SHP77 (cell line): ENCODE results near the gene CFAP100.
A peak's percentile ranks its signal among the peaks of the same experiment; 100 is the strongest.

Experiments used
- DNase-seq, 2 experiments: peaks; one replicate each; lab custom pipeline; 2025; lab: John Stamatoyannopoulos, UW

The CFAP100 gene

DNA sequence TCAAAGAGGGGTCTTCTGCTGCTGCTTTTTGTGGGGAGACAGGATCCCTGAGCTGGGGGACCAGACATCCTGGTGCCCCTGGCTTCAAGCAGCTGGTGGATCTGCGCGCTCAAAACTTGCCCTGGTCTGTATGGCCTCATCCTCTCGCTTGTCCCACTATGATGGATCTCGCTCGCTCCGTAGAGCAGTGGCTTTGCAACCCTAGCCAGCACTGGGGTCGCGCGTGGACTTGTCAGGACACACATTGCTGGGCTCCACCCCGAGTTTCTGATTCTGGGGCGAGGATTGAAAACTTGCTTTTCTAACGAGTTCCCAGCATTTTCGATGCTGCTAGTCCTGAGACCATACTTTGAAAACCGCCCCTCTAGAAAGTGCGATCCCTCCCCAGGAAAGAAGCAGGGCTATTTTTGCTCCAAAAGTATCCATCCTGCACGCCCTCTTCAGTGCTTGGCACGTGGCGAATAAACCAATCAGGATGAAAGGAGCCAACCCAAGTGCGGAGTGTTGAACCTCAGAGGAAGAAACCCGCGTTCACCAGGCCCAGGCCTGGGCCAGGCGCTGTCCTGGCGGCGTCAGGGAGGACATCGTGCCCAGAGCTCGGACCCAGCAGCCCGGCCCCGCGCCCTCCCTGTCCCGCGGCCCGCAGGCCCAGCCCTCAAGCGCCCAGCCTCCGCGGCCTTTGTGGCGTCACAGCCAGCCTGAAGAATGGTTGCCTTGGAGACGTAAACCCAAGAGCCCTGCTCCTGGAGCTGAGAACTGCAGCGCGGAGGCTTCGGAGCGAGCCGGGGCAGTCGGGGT lies at the start of gene CFAP100:
Gene CFAP100, plus strand, starts transcription at position 731 of the 798 bp plus-strand sequence. CDS start 1,092 bp downstream, outside the sequence.
- DNase-seq = no peak

DNA sequence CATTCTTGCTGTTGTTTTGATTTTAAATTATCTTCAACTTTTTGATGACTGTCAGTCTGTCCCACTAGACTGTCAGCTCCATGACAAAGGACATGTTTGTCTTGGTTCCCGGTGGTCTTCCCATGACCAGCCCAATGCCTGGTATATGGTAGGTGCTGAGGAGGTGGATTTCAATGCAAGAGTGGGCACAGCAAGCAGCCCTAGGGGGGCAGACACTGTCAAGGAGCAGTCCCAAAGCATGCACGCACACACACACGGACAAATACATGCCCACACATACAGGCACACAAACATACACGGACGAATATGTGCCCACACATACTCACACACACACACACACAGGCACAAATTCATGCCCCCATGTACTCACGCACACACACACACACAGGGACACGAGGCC lies 49.5 kb upstream of the CFAP100 start:
- DNase-seq = no peak

DNA sequence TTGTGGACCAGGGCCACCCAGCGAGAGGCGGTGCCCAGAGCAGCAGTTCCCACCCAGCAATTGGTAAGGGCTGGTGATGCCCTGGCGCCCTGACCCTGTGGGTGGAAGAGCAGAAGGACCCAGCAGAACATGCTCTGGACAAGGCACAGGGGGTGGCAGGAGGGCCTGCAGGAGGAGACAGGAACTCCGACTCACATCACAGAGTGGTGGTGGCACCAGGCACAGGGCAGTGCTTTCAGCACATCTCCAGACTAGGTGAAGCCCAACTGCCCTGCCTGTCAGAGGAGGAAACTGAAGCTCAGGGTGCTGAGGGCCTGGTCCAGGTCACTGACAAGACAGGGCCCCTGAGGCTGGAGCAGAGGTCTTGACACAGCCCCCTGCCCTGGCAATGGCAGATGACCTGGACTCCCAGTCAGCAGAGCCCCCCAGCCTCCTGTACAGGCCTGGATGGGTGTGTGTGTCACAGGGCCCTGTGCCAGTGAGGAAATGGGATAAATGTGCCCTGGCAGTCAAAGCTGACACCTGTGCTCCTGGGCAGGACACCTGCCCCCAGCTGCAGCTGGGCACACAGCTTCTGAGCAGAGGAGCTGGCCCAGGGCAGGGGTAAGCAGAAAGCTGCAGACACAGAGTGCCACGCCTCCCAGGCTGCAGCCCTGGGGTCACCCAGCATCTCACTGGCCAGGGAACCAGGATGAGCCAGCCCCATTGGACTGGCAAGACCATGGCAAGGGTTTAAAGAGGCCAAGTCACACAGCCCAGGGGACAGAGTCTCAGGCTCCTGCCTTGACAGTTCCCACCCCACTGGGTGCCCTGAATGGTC lies 48.9 kb upstream of the CFAP100 start:
- peak; percentile 4 to 16 for DNase-seq

DNA sequence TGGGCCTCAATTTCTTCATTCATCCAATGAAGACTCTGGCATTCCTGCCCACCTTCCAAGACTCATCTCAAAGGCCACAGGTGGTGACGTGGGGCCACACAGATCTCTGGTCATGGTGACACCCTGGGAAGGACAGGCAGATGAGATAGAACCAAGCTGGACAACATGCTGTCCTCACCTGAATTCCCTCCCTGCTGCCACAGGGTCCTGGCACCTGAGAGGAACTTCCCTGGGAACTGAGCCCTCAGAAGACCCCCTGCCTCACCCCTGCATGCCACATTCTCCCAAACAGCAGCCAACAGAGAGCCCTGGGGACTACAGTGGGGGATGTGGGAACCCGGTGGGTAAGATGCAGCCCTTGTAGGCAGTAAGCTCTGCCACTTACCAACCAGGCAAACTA lies 48.2 kb upstream of the CFAP100 start:
- DNase-seq = no peak

DNA sequence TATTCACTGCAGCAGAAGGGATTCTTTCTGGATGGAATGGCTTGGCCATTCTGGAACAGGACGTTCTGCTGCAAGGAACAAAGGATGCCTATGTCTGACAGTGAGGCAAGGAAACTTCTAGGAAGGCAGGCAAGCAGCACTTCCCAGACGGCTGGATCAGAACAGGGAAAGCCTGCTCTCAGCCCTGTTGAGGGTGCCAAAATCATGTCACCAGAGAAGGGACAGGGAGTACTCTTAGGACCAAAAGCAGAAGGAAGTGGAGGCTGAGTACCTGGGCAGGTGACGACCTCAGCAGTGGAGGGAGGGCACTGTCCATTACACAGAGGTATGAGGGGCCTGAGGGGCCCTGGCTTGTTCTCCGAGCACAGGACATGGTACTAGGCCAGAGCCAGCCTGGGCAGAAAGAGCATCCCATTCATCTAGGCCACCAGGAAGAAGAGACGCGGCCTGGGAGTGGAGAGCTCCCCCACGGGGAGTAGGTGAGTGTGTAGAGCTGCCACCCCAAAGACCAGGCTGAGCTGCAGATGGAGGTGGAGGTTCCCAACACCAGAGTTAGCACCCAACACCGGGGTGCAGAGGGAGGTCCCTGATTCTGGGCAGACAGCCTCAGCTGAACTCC lies 47.1 kb upstream of the CFAP100 start:
- DNase-seq = no peak

DNA sequence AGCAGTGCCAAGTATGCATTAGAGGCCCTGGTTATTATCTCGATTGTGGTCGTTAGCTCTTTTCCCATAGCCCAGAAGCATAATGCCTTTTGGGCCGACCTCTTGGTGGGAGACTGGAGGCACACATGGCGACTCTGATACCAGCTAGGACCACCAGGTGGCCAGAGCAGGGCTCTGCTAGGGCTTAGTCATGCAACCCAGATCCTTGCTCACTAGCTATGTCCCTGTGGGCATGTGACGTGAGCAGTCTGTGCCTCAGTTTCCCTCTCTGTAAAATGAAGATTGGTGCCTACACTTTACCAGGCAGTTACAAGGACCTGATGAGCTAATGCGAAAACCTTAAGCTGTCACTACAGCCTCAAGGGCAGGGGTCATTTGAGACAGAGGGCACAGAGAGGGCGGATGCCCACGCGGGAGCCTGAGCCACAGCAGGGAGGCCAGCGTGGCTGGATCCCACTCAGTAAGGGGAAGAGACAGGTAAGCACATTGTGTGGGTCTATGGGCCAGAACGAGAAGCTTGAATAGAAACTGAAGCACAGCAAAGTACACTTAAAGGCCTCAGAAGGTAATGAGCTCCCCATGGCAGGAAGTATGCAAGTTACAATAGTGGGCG lies 46.3 kb upstream of the CFAP100 start:
- no peak for DNase-seq

DNA sequence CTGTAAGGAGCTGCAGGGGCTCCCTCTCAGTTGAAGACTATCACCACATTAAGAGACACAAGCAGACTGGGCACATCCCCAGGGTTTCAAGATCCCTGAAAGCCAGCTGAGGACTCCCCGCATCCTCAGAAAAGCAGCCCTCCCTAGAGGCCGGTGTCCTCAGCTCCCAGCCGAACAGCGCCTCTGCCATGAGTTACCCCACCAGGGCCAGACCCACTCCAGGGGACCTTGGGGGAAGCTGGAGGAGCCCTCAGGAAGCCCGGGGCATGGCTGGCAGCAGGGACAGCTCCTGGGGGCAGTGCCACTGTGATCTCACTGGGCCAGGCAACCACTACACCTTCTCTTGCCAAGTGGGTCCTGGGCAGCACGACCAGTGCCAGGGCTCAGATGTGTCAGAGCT lies 45.6 kb upstream of the CFAP100 start:
- DNase-seq = no peak

DNA sequence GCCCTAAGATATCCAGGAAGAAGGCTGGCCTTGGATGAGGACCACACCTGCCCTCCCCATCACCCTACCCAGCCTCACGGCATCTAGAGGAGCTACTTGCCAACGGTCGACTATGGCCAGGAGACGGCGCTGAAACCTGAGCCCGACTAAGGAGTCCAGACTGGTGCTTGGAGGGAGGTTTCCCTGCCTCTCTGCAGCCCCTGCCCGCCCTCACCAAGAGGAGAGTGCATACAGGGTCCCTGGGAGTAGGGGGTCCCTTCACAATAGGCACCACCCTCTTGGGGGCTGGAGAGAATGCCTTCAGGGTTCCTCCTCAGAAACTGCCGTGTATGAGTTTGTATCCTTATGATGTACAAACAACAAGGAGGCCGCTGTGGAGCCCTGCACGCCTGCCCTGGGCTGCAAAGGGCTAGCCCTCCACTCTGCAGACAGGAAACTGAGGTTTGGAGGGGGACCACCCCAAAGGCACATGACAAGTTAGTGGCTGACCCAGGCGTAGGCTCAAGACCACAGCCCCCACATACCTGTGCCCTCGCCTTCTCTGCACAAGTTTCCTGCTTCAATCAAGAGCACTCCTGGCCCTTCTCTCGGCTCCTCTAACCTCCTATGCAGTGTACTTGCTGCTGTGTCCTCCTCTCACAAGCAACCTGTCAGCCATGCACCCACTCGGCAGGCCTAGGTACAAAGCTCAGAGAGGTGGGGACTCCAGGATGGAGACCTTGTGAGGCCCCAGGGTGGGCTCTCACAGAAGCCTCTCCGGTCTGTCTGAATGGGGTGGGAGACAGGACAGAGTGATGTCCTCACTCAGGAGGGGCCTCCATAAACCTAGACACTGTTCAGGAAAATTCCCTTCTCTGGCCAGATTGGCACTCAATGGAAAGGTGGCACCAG lies 44.9 kb upstream of the CFAP100 start:
- DNase-seq = no peak

DNA sequence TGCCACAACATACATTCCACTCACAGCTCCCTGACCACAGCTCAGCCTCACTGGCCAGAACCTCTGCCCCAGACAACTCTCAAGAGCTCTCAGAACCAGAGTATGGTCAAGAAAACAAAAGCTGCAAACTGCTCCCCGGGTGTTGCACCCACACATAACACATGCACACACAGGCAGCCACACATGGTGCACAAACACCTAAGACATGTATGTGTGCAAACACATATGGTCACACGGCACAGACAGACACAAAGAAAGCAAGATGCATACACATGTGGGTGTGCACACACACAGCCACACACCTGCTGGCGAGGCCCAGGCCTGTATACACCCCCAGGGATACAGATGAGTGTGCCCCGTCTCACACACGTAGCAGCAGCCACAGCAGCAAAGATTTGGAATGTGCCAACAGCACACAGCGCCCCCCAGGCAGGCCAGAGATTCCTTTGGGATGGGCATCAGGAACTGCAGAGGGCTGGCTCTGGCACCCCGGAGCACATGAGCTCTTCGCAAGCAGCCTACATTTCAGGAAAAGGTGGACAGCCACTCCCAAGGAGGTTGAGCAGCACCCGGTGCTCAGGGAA lies 44.1 kb upstream of the CFAP100 start:
- no peak for DNase-seq

DNA sequence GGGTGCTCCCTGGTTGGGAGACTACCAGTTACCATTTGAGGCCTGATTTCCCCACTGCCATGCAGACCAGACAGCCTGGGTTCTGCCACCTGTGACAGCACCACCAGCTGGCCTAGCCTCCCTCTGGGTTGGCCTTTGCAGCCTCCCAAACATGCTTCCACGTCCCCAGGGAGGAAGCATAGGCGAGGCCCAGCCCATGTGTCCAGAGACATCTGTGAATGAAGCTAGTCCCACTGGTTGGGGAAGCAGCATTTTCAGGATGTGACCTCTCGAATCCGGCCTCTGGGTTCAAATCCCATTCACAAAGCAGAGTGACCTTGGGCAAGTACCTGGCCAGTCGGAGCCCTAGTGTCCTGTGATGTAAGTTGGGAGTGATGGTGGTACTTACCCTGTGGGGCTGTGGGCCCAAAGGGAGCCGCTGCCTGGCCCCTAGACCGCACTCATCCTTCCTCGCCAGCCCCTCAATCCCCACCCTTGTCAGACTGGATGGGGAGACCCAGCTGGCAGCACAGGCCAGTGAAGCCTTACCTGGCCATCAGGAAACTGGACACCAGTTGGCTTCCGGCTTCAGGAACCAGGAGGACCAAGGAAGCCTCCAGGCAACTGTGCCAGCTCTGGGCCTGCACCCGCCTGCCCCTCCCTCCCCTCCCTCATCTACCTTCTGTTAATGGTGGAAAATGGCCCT lies 43.5 kb upstream of the CFAP100 start:
- no peak for DNase-seq

DNA sequence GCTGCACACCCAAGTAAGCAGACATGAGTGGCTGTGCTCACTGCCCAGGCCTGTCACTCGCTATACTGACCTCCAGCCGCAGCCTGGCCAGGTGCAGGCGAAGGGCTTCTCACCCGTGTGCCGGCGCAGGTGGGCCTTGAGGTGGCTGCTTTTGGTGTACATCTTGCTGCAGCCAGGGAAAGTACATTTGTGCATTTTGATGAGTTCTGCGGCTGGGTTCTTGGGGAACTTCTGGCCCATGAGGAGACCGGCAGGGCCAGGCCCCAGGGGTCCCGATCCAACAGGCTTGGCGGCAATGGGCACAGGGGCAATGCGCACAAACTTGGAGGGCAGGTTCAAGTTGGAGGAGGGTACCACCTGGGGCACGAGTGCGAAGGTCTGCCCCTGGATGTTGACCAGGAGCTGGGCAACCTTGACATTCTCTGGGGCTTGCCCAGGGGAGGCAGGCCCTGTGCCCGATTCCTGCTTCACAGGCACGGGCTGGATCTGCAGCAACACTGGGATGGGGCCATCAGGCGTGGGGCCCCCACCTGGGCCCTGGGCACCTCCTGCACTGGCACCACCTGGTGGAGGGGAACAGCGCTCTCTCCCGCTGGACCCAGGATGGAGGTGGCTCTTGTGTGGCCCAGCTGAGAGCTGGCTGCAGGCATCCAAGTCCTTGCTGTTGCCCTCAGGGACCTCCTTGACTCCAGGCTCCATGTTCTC lies 42.8 kb upstream of the CFAP100 start:
- DNase-seq = no peak

DNA sequence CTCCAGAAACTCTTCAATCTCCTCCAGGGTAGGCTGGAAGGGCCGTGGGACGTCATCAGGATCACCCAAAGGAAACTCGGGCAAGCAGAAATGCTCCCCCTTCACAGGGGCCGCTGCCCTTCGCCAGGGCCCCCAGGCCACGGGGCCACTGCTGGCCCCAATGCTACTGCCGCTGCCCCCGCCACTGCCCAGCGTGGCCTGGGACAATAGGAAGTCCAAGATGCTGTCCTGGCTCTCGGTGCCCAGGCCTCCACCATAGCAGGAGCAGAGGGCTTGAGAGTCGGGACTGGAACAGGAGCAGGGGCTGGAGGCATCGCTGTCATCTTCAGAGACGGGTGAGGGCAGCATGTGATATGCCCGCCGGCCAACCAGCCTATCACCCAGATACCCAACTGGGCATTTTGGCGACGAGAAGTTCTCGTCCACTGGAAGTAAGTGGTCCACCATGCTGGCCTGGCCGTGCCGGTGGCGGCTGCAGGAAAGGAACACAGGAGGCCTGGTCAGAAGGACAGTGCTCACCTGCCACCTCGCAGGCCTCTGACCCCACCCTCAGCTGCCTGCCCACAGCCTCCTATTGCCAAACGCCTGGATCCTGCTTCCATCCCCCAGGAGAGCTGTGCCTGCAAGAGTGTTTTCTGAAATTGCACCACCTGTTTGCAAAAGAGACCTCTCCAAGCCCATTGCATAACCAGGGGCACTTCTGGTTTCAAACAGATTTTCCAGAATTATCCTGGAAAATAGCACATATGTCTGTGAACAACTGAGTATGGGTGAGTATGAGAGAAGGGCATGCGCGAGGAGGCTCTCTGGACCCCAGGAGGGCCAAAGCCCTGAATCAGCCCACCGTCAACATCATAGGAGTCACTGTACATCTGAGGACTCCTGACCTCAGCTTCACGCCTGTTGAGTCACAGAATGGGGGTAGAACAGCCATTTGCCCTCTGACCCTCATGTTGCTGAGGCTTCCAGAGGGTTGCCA lies 41.9 kb upstream of the CFAP100 start:
- no peak for DNase-seq

DNA sequence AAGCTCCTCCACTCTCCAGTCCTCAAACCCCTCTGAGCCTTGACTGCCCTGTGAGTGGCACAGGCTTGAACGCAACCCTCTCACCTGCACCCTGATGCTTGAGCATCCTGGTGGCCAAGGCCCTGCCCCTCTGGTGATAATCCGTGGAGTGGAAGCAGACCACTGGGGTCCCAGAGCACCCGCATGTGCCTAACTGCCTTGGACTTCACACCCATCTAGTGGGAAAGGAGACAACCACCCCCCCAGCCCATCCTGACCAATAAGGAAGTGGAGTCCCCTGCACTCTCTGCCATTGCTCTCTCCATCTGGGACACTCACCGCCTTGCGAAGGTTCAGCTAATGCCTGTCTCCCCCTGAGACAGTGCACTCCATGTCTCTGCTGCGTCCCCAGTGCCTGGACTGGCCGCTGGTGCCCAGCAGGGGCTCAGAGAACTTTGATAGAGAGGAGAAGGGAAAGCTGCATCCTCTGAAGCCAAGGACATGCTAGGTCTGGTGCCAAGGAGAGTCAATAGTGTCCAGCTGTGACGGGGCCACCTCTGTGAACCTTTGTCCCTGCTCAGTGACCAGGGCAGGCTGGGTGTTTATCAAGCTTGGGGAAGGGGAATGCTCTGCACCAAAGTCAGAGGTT lies 40.9 kb upstream of the CFAP100 start:
- DNase-seq = no peak

DNA sequence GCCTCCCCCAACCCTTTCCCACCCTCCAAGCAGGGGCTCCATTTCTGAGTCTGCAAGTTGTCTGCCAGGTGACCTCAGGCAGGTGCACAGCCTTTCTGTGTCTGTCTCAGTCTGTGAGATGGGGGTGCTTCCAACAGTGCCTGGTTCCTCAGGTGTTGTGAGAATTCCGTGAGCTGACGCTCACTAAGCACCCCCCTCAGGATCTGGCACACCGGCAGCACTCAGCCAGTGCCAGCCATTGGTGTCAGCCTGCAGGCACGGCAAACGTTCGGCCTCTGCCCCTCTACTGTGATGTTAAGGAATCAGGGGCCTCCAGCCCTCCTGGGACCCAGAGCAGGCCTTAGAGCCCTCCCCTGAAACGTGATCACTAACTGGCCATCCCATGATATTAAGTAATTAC lies 39.9 kb upstream of the CFAP100 start:
- no peak for DNase-seq

DNA sequence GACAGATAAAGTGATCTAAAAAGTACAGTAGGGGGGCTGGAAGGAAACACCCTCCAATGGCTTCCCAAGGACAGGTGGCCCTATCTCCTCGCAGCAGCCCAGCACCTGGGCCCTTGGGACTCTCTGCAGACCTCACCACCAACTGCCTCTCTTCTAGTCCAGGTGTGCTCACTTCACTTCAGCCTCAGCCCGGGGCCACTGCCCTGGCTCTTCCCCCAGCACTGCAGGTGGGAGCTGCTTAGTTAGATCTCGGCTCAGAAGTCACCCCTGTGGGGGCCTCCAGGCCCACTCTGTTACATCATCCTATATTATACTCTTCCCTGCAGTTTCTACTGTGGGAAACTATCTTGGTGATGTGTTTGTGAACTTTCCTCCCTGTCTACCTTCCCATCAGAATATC lies 39.5 kb upstream of the CFAP100 start:
- DNase-seq = no peak

DNA sequence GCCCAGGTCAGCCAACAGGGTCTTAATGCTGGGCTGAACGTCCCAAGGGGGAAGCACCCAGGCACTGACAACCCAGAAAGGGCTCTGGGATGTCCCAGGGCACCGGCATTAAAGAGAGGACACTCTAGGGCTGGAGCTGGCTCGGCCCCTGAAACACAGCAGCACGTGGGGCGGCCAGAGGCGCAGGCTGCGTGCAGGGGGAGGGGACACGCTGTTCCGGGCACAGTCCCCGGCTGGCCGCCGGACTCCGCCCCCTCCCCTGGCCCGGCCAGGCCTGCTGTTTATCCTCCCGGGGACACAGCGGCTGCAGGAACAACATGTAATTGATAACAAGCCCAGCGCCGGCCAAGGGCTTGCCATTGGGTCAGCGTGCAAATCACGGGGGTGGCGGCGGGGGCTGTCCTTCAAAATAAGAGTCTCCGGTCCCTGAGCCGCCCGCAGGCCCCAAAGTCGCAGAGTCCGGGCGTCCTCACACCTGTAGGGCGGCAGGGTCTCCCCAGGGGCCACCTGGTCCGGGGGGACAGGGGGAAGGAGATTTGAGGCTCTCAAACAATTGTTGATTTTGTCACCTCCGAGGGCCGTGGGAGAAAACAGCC lies 38.8 kb upstream of the CFAP100 start:
- DNase-seq = no peak

DNA sequence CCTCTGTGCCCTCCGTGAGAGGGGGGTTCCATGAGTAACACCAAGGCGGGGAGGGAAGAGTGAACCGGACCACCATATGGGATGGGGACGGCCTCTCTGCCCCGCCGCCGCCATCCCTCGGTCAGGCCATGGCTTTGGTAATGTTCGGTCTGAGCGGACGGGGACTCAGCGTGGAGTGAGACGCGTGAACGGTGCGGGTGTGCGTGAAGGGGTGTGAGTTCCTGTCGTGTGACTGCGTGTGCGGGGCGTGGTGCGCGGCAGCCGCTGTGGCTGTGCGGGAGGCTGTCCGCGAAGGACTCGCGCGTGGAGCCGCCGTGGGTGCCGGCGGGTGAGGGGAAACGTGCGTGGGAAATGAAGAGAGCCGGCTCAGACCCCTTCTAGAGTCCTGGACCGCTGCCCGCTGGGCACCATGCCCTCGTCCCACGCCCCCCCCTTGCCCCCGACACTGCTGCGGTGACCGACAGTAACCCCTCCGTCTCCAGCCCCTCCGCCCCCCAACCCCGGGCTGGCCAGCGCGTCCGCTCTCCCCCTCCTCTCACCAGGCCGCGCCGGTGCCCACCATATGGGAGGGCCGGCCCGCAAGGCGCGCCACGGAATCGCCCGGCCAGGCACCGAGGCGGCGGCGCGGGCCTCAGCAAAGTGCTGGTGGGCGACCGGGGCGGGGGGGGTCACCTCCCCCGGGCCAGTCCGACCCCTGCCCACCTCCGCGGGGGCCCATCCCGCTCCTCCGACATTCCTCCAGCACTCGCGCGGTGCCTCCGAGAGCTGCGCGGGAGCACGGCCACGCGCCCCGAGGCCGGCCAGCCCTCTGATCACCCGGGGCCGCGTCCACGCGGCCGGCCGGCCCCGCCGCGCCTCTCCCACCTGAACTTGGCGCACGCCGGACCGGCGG lies 38.1 kb upstream of the CFAP100 start:
- DNase-seq = no peak
